Uterus (tissue), 2 donors: ENCODE measurements around the gene RFX3.

Experiments used
- POLR2A ChIP-seq, 2 donors: fragments of 450-650 bp; IDR thresholded peaks; one replicate each; pipeline ENCODE4 v1.6.1; 2016; ENCODE audit warnings: antibody characterized with exemption in 2 of 2, mild to moderate bottlenecking in 1 of 2, moderate library complexity in 1 of 2
- TF ChIP-seq, protein P1 (sequence below), 4 experiments: fragments of 200-600 bp in 2 of 4; fragments of 450-650 bp in 2 of 4; sonication (generic) in 2 of 4; IDR thresholded peaks; one replicate each; pipeline ENCODE4 v1.5.1; 2016 to 2019; ENCODE audit warnings: antibody characterized with exemption in 4 of 4, mild to moderate bottlenecking in 2 of 4, moderate library complexity in 1 of 4

GRCh38 chr9:3413984-3414383 is 111.8 kb downstream of the RFX3 start:
- no peak for TF ChIP-seq POLR2A (IDR thresholded peaks at IDR 0.05)
- TF ChIP-seq, protein P1, sequence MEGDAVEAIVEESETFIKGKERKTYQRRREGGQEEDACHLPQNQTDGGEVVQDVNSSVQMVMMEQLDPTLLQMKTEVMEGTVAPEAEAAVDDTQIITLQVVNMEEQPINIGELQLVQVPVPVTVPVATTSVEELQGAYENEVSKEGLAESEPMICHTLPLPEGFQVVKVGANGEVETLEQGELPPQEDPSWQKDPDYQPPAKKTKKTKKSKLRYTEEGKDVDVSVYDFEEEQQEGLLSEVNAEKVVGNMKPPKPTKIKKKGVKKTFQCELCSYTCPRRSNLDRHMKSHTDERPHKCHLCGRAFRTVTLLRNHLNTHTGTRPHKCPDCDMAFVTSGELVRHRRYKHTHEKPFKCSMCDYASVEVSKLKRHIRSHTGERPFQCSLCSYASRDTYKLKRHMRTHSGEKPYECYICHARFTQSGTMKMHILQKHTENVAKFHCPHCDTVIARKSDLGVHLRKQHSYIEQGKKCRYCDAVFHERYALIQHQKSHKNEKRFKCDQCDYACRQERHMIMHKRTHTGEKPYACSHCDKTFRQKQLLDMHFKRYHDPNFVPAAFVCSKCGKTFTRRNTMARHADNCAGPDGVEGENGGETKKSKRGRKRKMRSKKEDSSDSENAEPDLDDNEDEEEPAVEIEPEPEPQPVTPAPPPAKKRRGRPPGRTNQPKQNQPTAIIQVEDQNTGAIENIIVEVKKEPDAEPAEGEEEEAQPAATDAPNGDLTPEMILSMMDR (IDR thresholded peaks at IDR 0.05): no peak
